NT2/D1 (cell line): Measurements from ENCODE around the gene MAP3K9.
"Not testable (repeated sequence)": the region's sequence is repeated elsewhere in the genome, so short reads cannot be mapped to it uniquely, and the experiment has no call there.

Experiments
- DNase-seq: peaks from one replicate; pipeline ENCODE4 v3.0.0-alpha.2; 2011; ENCODE audit warnings: low read depth, low spot score
- H3K27me3 ChIP-seq: 2 replicates; pipeline ENCODE4 v1.6.0; 2011; ENCODE audit warnings: mild to moderate bottlenecking; ENCODE audit not compliant: insufficient read length, insufficient read depth
- H3K36me3 ChIP-seq: 2 replicates; pipeline ENCODE4 v1.6.1; 2011; ENCODE audit warnings: mild to moderate bottlenecking, low read length, mixed read lengths; ENCODE audit not compliant: insufficient read depth, insufficient read length
- H3K4me1 ChIP-seq: 2 replicates; pipeline ENCODE4 v1.5.1; 2011; ENCODE audit not compliant: insufficient read depth, insufficient read length
- H3K4me3 ChIP-seq: 2 replicates; pipeline ENCODE4 v1.5.1; 2011; ENCODE audit warnings: low read depth; ENCODE audit not compliant: insufficient read length
- H3K9ac ChIP-seq: 2 replicates; pipeline ENCODE4 v1.6.0; 2011; ENCODE audit warnings: low read depth; ENCODE audit not compliant: insufficient read length
- H3K9me3 ChIP-seq: 2 replicates; pipeline ENCODE4 v1.5.1; 2011; ENCODE audit warnings: mild to moderate bottlenecking, low read length; ENCODE audit not compliant: insufficient read depth
- SUZ12 ChIP-seq: IDR thresholded peaks from 2 replicates; pipeline ENCODE4 v1.6.1; 2011; ENCODE audit not compliant: insufficient read length, insufficient read depth; ENCODE audit errors: extremely low read depth
- YY1 ChIP-seq: IDR thresholded peaks from 2 replicates; pipeline ENCODE4 v1.6.1; 2011; ENCODE audit not compliant: insufficient read length, insufficient read depth
- ZNF274 ChIP-seq: IDR thresholded peaks from 2 replicates; pipeline ENCODE4 v1.6.1; 2011; ENCODE audit warnings: mild to moderate bottlenecking, low read depth, low read length

Gene MAP3K9

GRCh38 chr14:70709726-70710382, 99.5 kb downstream of the MAP3K9 start:
- TF ChIP-seq SUZ12 (no peak), ZNF274 (no peak), YY1 (no peak)
- Histone ChIP-seq H3K9ac (no peak overlapping the region), H3K36me3 (no peaks in the 10 kb centered on the region), H3K9me3 (no peaks in the 10 kb centered on the region), H3K27me3 (no peaks in the 10 kb centered on the region), H3K4me3 (no peak overlapping the region), H3K4me1 (peaks cover 10% of the 10 kb centered on the region)
- no peak for DNase-seq

- no peak for TF ChIP-seq YY1
- TF ChIP-seq SUZ12, result no peak
- TF ChIP-seq ZNF274, result no peak
- Histone ChIP-seq H3K9me3 (no peaks in the 10 kb centered on the region), H3K36me3 (no peaks in the 10 kb centered on the region), H3K4me1 (peaks cover 10% of the 10 kb centered on the region), H3K9ac (no peak overlapping the region), H3K27me3 (no peaks in the 10 kb centered on the region), H3K4me3 (no peak overlapping the region)
- DNase-seq, result no peak
These were observed 100.4 kb downstream of the MAP3K9 start for GRCh38 chr14:70708717-70709570.

GRCh38 chr14:70707138-70708038, 101.9 kb downstream of the MAP3K9 start:
- Histone ChIP-seq H3K9me3 (no peaks in the 10 kb centered on the region), H3K4me3 (no peak overlapping the region), H3K36me3 (no peaks in the 10 kb centered on the region), H3K4me1 (peaks cover 10% of the 10 kb centered on the region), H3K9ac (no peak overlapping the region), H3K27me3 (no peaks in the 10 kb centered on the region)
- DNase-seq, result no peak
- TF ChIP-seq YY1, result no peak
- TF ChIP-seq ZNF274, result no peak
- no peak for TF ChIP-seq SUZ12

GRCh38 chr14:70706177-70706576, 103.1 kb downstream of the MAP3K9 start:
- DNase-seq, result no peak
- H3K4me3 ChIP-seq, result no peak overlapping the region
- H3K4me1 ChIP-seq, result peaks cover 10% of the 10 kb centered on the region
- no peaks in the 10 kb centered on the region for H3K36me3 ChIP-seq
- H3K9ac ChIP-seq, result no peak overlapping the region
- TF ChIP-seq SUZ12, result no peak
- no peak for TF ChIP-seq ZNF274
- no peak for TF ChIP-seq YY1
- no peaks in the 10 kb centered on the region for H3K9me3 ChIP-seq
- no peaks in the 10 kb centered on the region for H3K27me3 ChIP-seq

- H3K4me3 ChIP-seq, result no peak overlapping the region
- TF ChIP-seq SUZ12, result no peak
- TF ChIP-seq YY1, result no peak
- TF ChIP-seq ZNF274, result no peak
- no peaks in the 10 kb centered on the region for H3K9me3 ChIP-seq
- no peaks in the 10 kb centered on the region for H3K36me3 ChIP-seq
- no peaks in the 10 kb centered on the region for H3K27me3 ChIP-seq
- DNase-seq, result no peak
- no peak overlapping the region for H3K9ac ChIP-seq
- peaks cover 6% of the 10 kb centered on the region for H3K4me1 ChIP-seq
These were observed 104.4 kb downstream of the MAP3K9 start for GRCh38 chr14:70704960-70705359.

GRCh38 chr14:70703621-70704168, 105.6 kb downstream of the MAP3K9 start:
- not testable (repeated sequence) for H3K27me3 ChIP-seq, H3K9me3 ChIP-seq, H3K4me3 ChIP-seq, H3K4me1 ChIP-seq, DNase-seq, H3K9ac ChIP-seq, H3K36me3 ChIP-seq

GRCh38 chr14:70702161-70702560, 107.2 kb downstream of the MAP3K9 start:
- no peak overlapping the region for H3K4me3 ChIP-seq
- no peaks in the 10 kb centered on the region for H3K27me3 ChIP-seq
- H3K9ac ChIP-seq, result no peak overlapping the region
- H3K9me3 ChIP-seq, result no peaks in the 10 kb centered on the region
- TF ChIP-seq SUZ12 (no peak), YY1 (no peak), ZNF274 (no peak)
- no peaks in the 10 kb centered on the region for H3K36me3 ChIP-seq
- H3K4me1 ChIP-seq, result peaks cover 4% of the 10 kb centered on the region
- DNase-seq, result no peak
